ENCODE data around the gene CORO1C.
"Not testable (repeated sequence)": the region's sequence is repeated elsewhere in the genome, so short reads cannot be mapped to it uniquely, and the experiment has no call there.

Gene CORO1C

GRCh38 chr12:108635201-108635996 is 95.9 kb downstream of the CORO1C start:
- Histone ChIP-seq H3K36me3 (ENCODE audit: insufficient read depth, low read length) (no peaks in the 10 kb centered on the region), H3K27me3 (ENCODE audit: insufficient read depth, low read length) (no peaks in the 10 kb centered on the region), H3K4me3 (ENCODE audit: low read length) (no peak overlapping the region), H3K9me3 (ENCODE audit: insufficient read depth, low read depth, low read length) (no peaks in the 10 kb centered on the region), H3K27ac (ENCODE audit: low read depth, low read length) (peak overlapping the region; percentile 24; the same call in 1 of the 2 replicates), H3K9ac (ENCODE audit: low read depth, low read length) (peak overlapping the region; percentile 26; the same call in 1 of the 2 replicates), H3K4me1 (ENCODE audit: insufficient read depth, low read length) (peaks cover 50% of the 10 kb centered on the region)
- 51% methylated on average over 15 of the region's 15 CpGs for WGBS

GRCh38 chr12:108634341-108634751 is 97.0 kb downstream of the CORO1C start:
- Histone ChIP-seq H3K4me3 (ENCODE audit: low read length) (no peak overlapping the region), H3K9me3 (ENCODE audit: insufficient read depth, low read depth, low read length) (no peaks in the 10 kb centered on the region), H3K9ac (ENCODE audit: low read depth, low read length) (no peak overlapping the region), H3K27ac (ENCODE audit: low read depth, low read length) (no peak overlapping the region), H3K4me1 (ENCODE audit: insufficient read depth, low read length) (peaks cover 50% of the 10 kb centered on the region), H3K36me3 (ENCODE audit: insufficient read depth, low read length) (no peaks in the 10 kb centered on the region), H3K27me3 (ENCODE audit: insufficient read depth, low read length) (no peaks in the 10 kb centered on the region)
- WGBS: 79% methylated on average over 4 of the region's 4 CpGs

- Histone ChIP-seq H3K9ac (ENCODE audit: low read depth, low read length) (no peak within 1 kb of the TSS), H3K4me1 (ENCODE audit: insufficient read depth, low read length) (peaks cover 45% of the 10 kb centered on the region), H3K9me3 (ENCODE audit: insufficient read depth, low read depth, low read length) (no peaks in the 10 kb centered on the region), H3K36me3 (ENCODE audit: insufficient read depth, low read length) (no peaks in the 10 kb centered on the region), H3K27me3 (ENCODE audit: insufficient read depth, low read length) (no peaks in the 10 kb centered on the region), H3K4me3 (ENCODE audit: low read length) (no peak within 1 kb of the TSS), H3K27ac (ENCODE audit: low read depth, low read length) (no peak within 1 kb of the TSS)
- 92% methylated on average over 14 of the region's 14 CpGs for WGBS
Measured at GRCh38 chr12:108633534-108634248, 97.6 kb downstream of the CORO1C start, which contains the start of gene SELPLG. Gene SELPLG, minus strand, starts transcription at chr12:108633894. Its CDS starts 9,587 bp downstream, at chr12:108624307.

GRCh38 chr12:108633081-108633533 is 98.2 kb downstream of the CORO1C start:
- Histone ChIP-seq H3K9ac (ENCODE audit: low read depth, low read length) (no peak overlapping the region), H3K9me3 (ENCODE audit: insufficient read depth, low read depth, low read length) (no peaks in the 10 kb centered on the region), H3K27me3 (ENCODE audit: insufficient read depth, low read length) (no peaks in the 10 kb centered on the region), H3K4me3 (ENCODE audit: low read length) (no peak overlapping the region), H3K36me3 (ENCODE audit: insufficient read depth, low read length) (no peaks in the 10 kb centered on the region), H3K27ac (ENCODE audit: low read depth, low read length) (no peak overlapping the region), H3K4me1 (ENCODE audit: insufficient read depth, low read length) (peaks cover 44% of the 10 kb centered on the region)
- WGBS: 96% methylated on average over 7 of the region's 7 CpGs

GRCh38 chr12:108631261-108631660 is 100.1 kb downstream of the CORO1C start:
- WGBS: 93% methylated on average over 4 of the region's 4 CpGs
- not testable (repeated sequence) for H3K4me3 ChIP-seq (ENCODE audit: low read length); H3K9ac ChIP-seq (ENCODE audit: low read depth, low read length); H3K36me3 ChIP-seq (ENCODE audit: insufficient read depth, low read length); H3K27ac ChIP-seq (ENCODE audit: low read depth, low read length); H3K27me3 ChIP-seq (ENCODE audit: insufficient read depth, low read length); H3K9me3 ChIP-seq (ENCODE audit: insufficient read depth, low read depth, low read length)
- peaks cover 29% of the 10 kb centered on the region for H3K4me1 ChIP-seq (ENCODE audit: insufficient read depth, low read length)

- Histone ChIP-seq H3K4me1 (ENCODE audit: insufficient read depth, low read length) (peaks cover 24% of the 10 kb centered on the region), H3K36me3 (ENCODE audit: insufficient read depth, low read length) (no peaks in the 10 kb centered on the region), H3K27me3 (ENCODE audit: insufficient read depth, low read length) (no peaks in the 10 kb centered on the region), H3K27ac (ENCODE audit: low read depth, low read length) (no peak overlapping the region), H3K9ac (ENCODE audit: low read depth, low read length) (no peak overlapping the region), H3K4me3 (ENCODE audit: low read length) (no peak overlapping the region), H3K9me3 (ENCODE audit: insufficient read depth, low read depth, low read length) (no peaks in the 10 kb centered on the region)
- WGBS: 91% methylated on average over 9 of the region's 9 CpGs
Measured at GRCh38 chr12:108630481-108631207, 100.7 kb downstream of the CORO1C start.

- Histone ChIP-seq H3K27ac (ENCODE audit: low read depth, low read length) (peak overlapping the region; percentile 46; the same call in 1 of the 2 replicates), H3K4me1 (ENCODE audit: insufficient read depth, low read length) (peaks cover 25% of the 10 kb centered on the region), H3K9me3 (ENCODE audit: insufficient read depth, low read depth, low read length) (no peaks in the 10 kb centered on the region), H3K4me3 (ENCODE audit: low read length) (no peak overlapping the region), H3K9ac (ENCODE audit: low read depth, low read length) (no peak overlapping the region), H3K36me3 (ENCODE audit: insufficient read depth, low read length) (no peaks in the 10 kb centered on the region), H3K27me3 (ENCODE audit: insufficient read depth, low read length) (no peaks in the 10 kb centered on the region)
- 76% methylated on average over 17 of the region's 17 CpGs for WGBS
Measured at GRCh38 chr12:108629824-108630476, 101.4 kb downstream of the CORO1C start.

GRCh38 chr12:108629151-108629550 is 102.2 kb downstream of the CORO1C start:
- Histone ChIP-seq H3K9ac (ENCODE audit: low read depth, low read length) (no peak overlapping the region), H3K27me3 (ENCODE audit: insufficient read depth, low read length) (no peaks in the 10 kb centered on the region), H3K27ac (ENCODE audit: low read depth, low read length) (no peak overlapping the region)

GRCh38 chr12:108627134-108627920 is 104.0 kb downstream of the CORO1C start:
- 93% methylated on average over 8 of the region's 8 CpGs for WGBS
- Histone ChIP-seq H3K9ac (ENCODE audit: low read depth, low read length) (no peak overlapping the region), H3K36me3 (ENCODE audit: insufficient read depth, low read length) (no peaks in the 10 kb centered on the region), H3K27ac (ENCODE audit: low read depth, low read length) (no peak overlapping the region), H3K27me3 (ENCODE audit: insufficient read depth, low read length) (no peaks in the 10 kb centered on the region), H3K4me3 (ENCODE audit: low read length) (no peak overlapping the region), H3K9me3 (ENCODE audit: insufficient read depth, low read depth, low read length) (no peaks in the 10 kb centered on the region), H3K4me1 (ENCODE audit: insufficient read depth, low read length) (peaks cover 18% of the 10 kb centered on the region)

More at GRCh38 chr12:108629151-108629550, 102.2 kb downstream of the CORO1C start:
- Histone ChIP-seq H3K4me1 (ENCODE audit: insufficient read depth, low read length) (peaks cover 19% of the 10 kb centered on the region), H3K9me3 (ENCODE audit: insufficient read depth, low read depth, low read length) (no peaks in the 10 kb centered on the region), H3K36me3 (ENCODE audit: insufficient read depth, low read length) (no peaks in the 10 kb centered on the region), H3K4me3 (ENCODE audit: low read length) (no peak overlapping the region)
- WGBS: 89% methylated on average over 5 of the region's 5 CpGs

GRCh38 chr12:108625228-108625627 is 106.1 kb downstream of the CORO1C start:
- Histone ChIP-seq H3K36me3 (ENCODE audit: insufficient read depth, low read length) (no peaks in the 10 kb centered on the region), H3K27me3 (ENCODE audit: insufficient read depth, low read length) (no peaks in the 10 kb centered on the region), H3K4me1 (ENCODE audit: insufficient read depth, low read length) (peaks cover 18% of the 10 kb centered on the region), H3K4me3 (ENCODE audit: low read length) (no peak overlapping the region), H3K27ac (ENCODE audit: low read depth, low read length) (no peak overlapping the region), H3K9ac (ENCODE audit: low read depth, low read length) (no peak overlapping the region), H3K9me3 (ENCODE audit: insufficient read depth, low read depth, low read length) (no peaks in the 10 kb centered on the region)
- WGBS: 24% methylated on average over 3 of the region's 3 CpGs

Data from HUES64 (cell line).